HG02970 (cell line): ENCODE data around the gene PDE1C.
"Not testable (repeated sequence)": the region's sequence is repeated elsewhere in the genome, so short reads cannot be mapped to it uniquely, and the experiment has no call there.

Experiments used
- ATAC-seq: cut with Tn5 transposase; IDR thresholded peaks from one replicate; pipeline ENCODE4 v1.9.1; 2021; ENCODE audit warnings: mild to moderate bottlenecking, moderate library complexity, moderate number of reproducible peaks; ENCODE audit not compliant: unreplicated experiment, low FRiP score

Gene PDE1C

GRCh38 chr7:32047075-32047474 is 23.1 kb downstream of the PDE1C start:
- peak; percentile 54 for ATAC-seq

- no peak for ATAC-seq
Measured at GRCh38 chr7:32045228-32045627, 25.0 kb downstream of the PDE1C start.

DNA sequence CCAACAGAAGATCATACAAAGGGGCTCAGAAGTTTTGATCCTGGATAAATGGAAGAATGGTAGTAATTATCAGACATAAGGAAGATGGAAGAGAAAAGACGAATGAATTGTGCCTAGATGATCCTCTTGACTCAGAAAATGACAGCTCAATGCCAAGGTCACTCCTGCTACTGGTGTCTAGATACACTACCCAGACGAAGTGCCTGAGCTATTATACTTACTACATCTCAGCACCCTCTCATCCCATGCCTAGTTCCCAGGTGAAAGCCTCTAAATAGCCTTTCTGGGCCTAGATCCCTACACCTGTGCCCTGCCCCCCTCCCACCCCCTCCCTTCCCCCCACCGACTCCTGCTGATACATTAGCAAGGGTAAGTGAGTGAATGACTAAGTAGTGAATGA is 25.5 kb downstream of the PDE1C start:
- no peak for ATAC-seq

GRCh38 chr7:32043688-32044087 is 26.5 kb downstream of the PDE1C start:
- no peak for ATAC-seq

- no peak for ATAC-seq
Measured at GRCh38 chr7:32042900-32043299, 27.3 kb downstream of the PDE1C start.

DNA sequence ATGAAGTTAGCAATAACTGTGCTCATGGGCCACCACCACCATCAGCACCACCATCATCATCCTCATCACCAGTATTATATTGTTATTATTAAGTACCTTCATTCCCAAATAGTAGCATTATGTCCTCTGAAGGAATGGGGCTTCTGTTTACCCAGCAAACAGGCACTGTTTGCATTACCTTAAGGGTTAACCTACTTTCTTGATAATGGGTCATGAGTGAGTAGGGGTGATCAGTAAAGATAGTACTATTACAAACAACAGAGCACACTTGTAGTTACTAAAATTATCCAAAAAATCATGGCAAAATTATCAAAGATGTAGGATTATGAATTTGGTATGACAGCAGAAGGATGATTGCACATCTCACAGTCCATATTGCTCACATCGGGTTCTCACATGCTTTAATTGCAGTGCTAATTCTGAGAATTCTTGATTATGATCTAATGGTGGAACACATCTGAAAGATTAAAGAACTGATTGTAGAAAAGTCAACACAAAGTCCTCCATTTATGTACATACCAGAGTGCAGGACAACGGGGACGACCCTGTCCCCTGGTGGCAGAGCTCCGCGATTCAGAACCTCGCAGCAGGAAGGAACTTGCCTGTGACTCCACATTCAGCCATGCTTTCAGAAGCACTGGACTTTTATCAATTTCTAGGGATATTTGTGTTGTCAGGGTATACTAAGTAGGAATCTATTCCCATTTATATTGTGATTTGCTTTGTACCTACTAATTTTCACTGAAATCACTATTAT is 31.0 kb downstream of the PDE1C start:
- ATAC-seq = no peak

- peak; percentile 76 for ATAC-seq
Measured at GRCh38 chr7:32037650-32038198, 32.5 kb downstream of the PDE1C start.

DNA sequence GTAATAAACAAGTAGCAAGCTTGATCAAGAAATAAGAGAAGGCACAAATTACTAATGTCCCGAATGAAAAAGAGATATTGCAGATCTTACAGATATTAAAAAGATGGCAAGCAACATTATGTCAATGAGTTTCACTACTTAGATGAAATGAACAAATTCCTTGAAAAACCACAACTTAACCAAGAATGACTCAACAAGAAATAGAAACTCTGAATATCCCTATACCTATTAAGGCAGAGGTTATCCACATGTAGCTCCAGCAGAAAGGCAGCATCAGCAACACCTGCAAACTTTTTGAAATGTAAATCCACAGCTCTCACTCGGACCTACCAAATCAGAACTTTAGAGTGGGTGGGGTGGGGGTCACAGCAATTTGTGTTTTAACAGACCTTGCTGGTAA is 33.6 kb downstream of the PDE1C start:
- no peak for ATAC-seq

GRCh38 chr7:32034052-32034451 is 36.2 kb downstream of the PDE1C start:
- ATAC-seq = no peak

GRCh38 chr7:32033006-32033405 is 37.2 kb downstream of the PDE1C start:
- no peak for ATAC-seq

DNA sequence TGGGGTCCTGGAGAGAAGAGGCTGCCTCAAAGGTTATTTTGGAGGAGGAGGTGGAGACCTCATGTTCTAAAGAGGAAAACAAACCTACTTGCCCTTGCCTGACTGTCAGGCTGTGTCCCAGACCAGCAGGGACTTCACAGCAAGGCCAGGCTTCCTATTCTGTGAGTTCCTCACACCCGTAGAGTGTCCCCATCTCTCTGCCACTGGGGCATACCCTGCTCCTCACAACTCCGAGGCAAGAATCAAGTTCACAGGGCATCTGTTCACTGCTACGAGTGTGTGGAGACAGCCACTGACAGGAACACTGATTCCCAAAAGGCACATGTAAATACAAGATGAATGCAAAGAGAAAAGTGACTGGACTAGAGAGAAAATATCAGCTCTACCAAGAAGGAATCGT is 38.0 kb downstream of the PDE1C start:
- no peak for ATAC-seq

- ATAC-seq = no peak
Measured at GRCh38 chr7:32030904-32031692, 39.1 kb downstream of the PDE1C start.

GRCh38 chr7:32026083-32026425 is 44.2 kb downstream of the PDE1C start:
- ATAC-seq = no peak

DNA sequence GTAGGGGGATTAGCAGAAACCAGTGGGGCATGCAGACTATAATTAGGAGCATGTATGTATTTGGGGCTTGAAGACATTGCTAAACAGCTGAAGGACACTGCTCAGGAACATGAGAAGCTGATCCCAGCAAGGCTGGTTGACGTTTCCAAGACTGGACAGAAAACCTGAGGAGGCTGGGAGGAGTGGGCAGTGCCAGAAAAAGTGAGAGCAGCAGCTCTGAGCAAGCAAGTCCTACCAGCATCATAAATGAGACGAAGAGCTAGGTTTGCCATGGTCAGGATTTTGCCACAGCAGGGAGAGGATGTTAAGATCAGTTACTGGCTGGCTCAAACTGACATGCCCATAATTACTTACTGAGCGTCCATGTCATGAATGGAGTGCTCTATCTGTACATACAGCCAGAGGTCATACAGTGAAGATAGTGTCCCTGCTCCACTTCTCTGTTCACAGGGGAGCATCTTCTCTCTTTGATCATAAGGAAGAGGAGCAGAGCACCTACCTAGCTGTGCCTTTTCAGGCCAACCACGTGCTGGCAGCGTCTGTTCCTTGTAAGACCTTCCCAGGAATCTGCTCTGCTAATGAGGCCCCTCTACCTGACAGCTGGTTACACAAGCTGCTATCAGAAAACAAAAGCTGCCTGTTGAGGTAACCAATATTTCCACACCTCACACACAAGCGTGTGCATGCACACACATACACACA is 44.7 kb downstream of the PDE1C start:
- no peak for ATAC-seq

GRCh38 chr7:32023376-32023775 is 46.8 kb downstream of the PDE1C start:
- no peak for ATAC-seq

GRCh38 chr7:32022966-32023365 is 47.2 kb downstream of the PDE1C start:
- no peak for ATAC-seq

- ATAC-seq = no peak
Measured at GRCh38 chr7:32020551-32021159, 49.6 kb downstream of the PDE1C start.

DNA sequence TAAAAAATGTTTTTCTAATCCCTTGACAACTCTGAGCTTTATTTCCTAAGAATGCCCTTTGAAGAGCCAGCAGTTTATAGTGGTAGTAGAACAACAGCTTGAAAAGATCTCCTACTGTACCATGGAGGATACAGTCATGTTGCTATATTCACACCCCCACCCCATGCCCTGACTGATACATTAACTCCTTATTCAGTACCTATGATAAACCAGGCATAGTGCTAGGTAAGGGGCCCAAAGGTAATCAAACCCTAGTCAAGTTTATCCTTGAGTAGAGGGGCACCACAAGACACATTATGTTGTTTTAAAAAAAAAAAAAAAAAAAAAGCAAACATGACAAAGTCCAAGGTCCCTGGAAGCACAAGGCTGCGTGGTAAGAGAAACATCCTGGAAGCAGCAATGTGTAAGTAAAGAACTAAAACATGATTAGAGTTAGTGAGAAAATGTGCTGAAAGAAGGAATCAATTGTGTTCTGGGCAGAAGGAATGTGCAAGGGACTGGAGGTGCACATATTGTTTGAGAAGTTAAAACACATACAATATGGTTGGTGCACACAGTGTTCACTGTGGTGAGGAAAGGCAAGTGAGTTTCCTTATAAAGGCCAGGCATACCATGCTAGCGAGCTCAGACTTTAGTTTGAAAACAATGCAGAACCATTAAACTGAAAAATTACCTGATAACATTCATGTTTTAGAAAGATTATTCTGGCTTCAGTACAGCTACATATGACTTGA is 51.2 kb downstream of the PDE1C start:
- no peak for ATAC-seq

- ATAC-seq = no peak
Measured at GRCh38 chr7:32015133-32015532, 55.1 kb downstream of the PDE1C start.

- not testable (repeated sequence) for ATAC-seq
Measured at GRCh38 chr7:32013471-32013870, 56.7 kb downstream of the PDE1C start.
